IPS-NIHi7 (cell line): ENCODE measurements around the gene HPS4.
"Not testable (repeated sequence)": the region's sequence is repeated elsewhere in the genome, so short reads cannot be mapped to it uniquely, and the experiment has no call there.

Experiments used
- DNase-seq: peaks from one replicate; pipeline ENCODE4 v3.0.0; 2012; ENCODE audit warnings: mixed read lengths; ENCODE audit errors: extremely low spot score

Gene HPS4

GRCh38 chr22:26483439-26484359, at the start of gene HPS4, which contains the start of gene SRRD:
Gene HPS4, minus strand, starts transcription at chr22:26483783. Its CDS starts 2,021 bp downstream, at chr22:26481762.
Gene SRRD, plus strand, starts transcription at chr22:26483877. Its CDS starts 14 bp downstream, at chr22:26483891.
- DNase-seq, result peak; percentile 97

GRCh38 chr22:26529345-26529744, 45.8 kb upstream of the HPS4 start:
- no peak for DNase-seq

GRCh38 chr22:26528518-26528917, 44.9 kb upstream of the HPS4 start:
- DNase-seq, result not testable (repeated sequence)

DNA sequence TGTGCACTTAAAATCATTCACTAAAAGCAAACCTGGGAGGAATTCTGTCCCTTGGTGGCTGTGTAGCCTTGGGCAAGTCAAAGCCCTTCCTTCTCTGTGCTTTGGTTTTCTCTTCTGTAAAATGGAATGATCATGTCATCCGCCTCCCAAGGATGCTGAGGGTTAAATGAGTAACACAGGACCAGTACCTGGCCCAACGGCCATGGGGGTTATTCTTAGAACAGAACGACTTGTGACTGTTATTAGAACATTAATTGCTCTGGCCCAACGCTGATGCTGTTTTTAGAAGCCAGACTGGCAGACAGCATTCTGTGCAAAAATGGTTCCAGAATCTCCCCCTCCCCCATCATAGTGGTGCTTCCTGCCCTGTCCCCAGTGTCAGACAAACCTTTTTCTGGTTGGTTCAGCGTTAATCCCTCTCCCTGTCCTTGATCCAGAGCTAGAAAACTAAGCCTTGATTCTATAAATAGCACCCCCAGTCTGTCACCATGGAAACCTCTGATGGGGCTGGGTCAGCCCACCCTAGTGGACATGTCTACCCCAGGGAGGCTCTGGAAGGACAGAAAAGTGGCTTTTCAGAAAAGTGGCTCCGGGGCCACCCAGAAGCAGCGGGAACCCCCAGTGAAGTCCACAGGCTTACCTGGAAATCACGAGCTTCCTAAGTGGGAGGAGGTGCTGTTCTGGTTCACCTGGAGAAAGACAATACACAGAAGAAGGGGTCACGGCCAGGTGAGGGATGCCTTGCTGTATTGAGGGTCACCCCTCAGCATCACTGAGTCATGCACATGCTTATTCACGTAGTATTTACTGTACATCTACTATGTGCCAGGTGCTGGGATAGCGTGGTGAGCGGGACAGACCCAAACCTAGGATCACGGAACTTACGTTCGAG, 44.2 kb upstream of the HPS4 start:
- no peak for DNase-seq

DNA sequence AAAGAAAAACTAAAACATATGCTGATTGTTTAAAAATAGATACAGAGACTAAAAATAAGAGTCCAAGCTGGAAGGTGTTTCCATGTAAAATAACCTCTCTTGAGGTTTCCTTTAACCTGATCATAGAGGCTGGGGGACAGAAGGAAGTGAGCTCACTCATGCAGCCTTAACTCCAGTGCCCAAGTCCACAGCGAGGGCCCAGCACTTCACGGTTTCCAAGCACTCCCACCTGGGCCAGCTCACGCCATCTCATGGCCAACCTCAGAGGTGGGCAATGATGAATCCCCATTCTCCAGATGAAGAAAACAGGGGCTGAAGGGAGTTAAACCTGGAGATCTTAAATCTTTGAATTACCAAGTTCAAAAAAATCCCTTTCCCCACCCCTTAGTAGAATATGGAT, 43.6 kb upstream of the HPS4 start:
- DNase-seq, result no peak

DNA sequence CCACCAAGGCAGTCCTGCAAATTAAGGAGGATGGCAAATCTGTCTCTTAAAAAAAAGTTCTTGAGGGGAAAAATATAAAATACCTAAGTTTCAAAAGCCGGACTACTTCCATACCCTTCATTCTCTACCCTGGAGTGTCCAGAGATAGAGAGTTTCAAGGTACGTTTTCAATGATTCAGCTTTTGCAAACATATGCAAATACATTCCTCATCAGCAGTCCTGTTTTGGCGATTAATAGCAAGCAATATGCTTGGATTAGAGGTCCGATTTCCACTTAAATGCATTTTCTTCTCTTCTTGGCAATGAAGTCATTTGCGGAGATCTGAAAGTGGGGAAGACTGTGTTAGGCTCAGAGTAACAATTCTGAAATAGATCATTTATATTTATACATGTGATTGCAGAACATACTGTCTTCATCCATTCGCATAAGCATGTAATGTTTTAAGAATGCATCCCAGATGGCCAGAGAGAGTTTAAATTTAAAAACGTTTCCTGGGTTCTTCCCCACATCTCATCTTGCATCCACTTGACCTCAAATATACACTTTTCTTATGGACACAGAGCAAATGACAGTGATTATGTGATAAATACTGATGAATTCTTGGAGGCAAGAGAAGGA, 42.5 kb upstream of the HPS4 start:
- DNase-seq, result no peak

DNA sequence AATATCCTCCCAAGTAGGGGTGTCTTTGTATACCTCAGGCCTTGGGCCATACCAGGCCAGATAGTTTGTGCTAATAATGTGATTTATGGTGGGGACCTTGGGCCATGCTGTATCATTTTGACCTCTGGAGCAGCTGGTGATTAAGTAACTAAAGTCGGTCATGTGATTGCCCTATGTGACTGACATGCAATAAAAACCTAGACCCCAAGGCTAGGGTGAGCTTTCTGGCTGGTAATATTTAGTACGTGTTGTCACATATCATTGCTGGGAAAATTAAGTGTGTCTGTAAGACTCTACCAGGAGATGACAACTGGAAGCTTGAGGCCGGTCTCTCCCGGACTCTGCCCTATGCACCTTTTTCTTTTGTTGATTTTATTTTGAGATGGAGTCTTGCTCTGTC, 41.3 kb upstream of the HPS4 start:
- DNase-seq, result no peak

DNA sequence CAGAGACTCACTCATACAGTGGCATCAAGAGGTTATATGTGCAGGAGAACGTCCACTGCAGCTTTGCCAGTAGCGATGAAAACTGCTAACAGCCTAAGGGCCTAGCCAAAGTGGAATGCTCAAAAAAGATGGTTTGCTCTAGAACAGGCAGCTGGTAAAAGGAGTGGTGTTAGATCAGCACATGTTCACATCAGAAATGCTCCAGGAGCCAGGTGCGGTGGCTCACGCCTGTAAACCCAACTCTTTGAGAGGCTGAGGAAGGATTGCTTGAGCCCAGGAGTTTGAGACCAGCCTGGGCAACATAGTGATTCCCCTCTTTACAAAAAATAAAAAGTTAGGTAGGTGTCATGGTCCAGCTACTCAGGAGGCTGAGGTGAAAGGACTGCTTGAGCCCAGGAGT, 39.0 kb upstream of the HPS4 start:
- no peak for DNase-seq

DNA sequence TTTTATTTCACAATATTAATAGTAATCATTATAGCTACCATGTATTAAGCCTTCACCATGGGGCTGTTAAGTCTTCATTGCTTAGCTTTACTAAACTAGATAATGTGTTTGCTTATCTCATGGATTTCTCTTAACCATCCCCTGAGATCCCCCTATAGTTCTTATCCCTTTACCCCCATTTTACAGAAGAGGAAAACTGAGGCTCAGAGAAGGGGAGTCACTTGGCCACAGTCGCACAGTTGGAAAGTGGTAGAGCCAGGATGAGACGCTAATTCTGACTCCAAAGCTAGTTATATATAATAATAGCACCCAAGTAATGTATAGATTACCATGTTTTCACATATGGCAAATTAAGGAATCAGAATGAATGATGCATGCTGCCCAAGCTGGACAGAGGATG, 38.4 kb upstream of the HPS4 start:
- DNase-seq, result no peak

DNA sequence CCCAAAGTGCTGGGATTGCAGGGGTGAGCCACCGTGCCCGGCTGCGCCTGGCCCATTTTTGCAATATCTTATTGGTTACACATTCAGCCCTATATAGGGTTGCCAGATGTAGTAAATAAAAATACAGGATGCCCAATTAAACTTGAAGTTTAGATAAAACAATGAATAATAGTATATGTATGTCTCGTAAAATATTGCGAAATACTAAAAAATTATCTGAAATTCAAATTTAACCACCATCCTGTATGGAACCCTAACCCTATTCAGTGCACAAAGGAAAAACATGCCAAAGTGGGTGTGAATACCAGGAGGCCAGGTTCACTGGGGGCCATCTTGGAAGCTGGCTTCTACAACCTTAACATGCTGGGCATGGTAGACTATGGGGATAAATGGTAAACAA, 33.8 kb upstream of the HPS4 start:
- DNase-seq, result no peak

- DNase-seq, result no peak
Measured at GRCh38 chr22:26516503-26516902, 32.9 kb upstream of the HPS4 start.

- DNase-seq, result no peak
Measured at GRCh38 chr22:26515931-26516330, 32.3 kb upstream of the HPS4 start.

DNA sequence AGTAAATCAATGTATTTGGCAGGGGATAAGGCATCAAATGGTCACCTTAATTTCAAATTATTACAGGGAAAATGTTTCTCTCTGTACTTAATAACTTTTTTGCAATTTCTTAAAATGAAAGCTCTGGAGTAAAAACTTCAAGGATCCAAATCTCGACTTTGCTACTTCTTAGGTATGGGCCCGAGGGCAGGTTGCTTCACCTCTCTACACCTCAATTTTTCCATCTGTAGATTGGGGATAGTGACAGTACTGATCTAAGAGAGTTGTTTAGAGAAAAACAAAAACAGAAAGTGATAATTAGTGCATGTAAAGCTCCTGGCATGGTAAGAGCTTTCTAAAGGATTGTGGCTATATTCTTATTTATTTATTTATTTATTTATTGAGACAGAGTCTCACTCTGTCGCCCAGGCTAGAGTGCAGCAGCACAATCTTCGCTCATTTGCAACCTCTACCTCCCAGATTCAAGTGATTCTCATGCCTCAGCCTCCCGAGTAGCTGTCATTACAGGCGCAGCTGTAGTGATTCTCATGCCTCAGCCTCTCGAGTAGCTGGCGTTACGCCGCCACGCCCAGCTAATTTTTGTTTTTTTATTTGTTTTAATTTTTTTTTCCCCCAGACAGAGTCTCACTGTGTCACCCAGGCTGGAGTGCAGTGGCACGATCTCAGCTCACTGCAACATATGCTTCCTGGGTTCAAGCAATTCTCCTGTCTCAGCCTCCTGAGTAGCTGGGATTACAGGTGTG, 31.0 kb upstream of the HPS4 start:
- no peak for DNase-seq

- no peak for DNase-seq
Measured at GRCh38 chr22:26513838-26514237, 30.3 kb upstream of the HPS4 start.

DNA sequence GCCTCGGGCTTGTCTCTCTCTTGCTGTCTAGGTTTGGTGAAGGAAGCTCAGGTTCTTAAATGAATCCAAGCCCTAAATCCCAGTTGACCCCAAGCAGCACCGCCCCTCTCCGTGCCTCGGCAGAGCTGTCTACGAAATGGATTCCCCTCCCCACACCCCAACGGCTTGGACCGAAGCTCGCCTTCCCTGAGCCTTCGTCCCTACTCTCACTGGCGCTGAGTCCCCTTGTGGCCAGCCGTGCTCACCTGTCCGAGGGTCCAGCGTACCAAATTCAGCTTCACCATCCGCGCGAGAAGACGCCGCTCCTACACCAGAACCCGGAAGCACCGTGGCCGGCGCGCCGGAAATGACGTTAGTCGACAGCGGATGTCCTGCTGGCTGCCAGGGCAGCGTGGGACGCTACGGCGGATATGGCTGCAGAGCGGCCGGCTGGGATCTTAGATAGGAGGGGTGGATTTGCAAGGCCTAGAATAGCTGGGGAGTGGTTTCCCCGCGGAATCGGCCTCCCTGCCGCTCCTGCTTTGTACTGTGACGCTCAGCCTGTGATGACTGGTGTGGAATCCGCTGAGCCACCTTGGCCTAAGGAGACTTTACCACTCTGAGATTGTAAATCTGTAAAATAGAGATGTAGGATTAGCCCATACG, 28.7 kb upstream of the HPS4 start, which contains the start of gene TFIP11:
TFIP11 (minus strand) TSS at position 325 of the 645 bp plus-strand sequence. CDS start 2,201 bp downstream, outside the sequence.
- peak; percentile 98 for DNase-seq

GRCh38 chr22:26508148-26508547, 24.6 kb upstream of the HPS4 start:
- DNase-seq, result no peak

- DNase-seq, result no peak
Measured at GRCh38 chr22:26503758-26504157, 20.2 kb upstream of the HPS4 start.

DNA sequence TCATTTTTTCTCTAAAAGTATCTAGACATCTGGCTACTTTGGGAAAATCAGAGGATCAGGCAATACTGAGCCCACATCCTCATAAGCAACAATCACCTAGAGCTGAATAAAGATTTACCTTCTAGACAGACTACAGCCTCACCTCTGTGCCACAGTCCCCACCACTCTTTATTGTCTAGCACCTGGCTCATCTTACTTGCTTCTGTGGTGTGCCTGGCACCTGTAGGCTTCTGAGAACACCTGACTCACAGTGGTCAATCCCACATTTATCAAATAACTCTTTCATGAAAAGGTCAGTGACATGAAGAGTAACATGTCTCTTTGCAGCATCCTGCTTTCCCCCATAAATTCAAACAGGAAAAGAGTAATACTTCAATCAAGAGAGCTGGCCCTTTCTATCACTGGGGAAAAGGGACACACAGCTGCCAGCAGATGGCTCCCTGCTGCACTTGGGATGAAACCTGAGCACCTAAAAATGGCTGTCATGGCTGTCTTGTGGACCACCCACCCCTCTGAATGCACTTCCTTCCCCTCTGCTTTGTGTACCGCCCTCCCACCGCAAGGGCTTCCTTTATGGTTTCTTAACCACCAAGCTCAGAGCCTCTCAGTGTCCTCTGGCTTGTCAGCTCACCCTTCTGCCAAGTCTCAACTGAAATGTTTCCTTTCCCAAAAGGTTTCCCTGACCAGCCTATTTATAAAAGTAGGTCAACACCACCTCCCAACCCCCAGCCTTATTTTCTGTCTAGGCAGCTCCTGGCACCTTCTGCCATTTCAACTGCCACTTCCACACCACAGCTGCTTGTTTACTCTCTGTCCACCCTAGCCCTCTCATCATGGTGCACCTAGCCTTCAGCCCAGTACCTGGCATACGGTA, 19.3 kb upstream of the HPS4 start:
- peak; percentile 89 for DNase-seq

- DNase-seq, result no peak
Measured at GRCh38 chr22:26501996-26502395, 18.4 kb upstream of the HPS4 start.
